22Rv1 (cell line): ENCODE measurements around the gene CEACAM16.

Experiments
- H3K27ac ChIP-seq: fragments of 450-650 bp; 2 replicates; pipeline ENCODE4 v1.5.1; 2017
- CTCF ChIP-seq: fragments of 450-650 bp; IDR thresholded peaks from 2 replicates; pipeline ENCODE4 v1.5.1; 2017; ENCODE audit warnings: mild to moderate bottlenecking
- ZFX ChIP-seq: fragments of 450-650 bp; IDR thresholded peaks from 2 replicates; pipeline ENCODE4 v1.6.1; 2017; ENCODE audit warnings: antibody characterized with exemption, borderline replicate concordance

Gene CEACAM16

GRCh38 chr19:44689290-44690130, 9.4 kb upstream of the CEACAM16 start:
- TF ChIP-seq ZFX = no peak
- TF ChIP-seq CTCF = peak; percentile 91
- H3K27ac ChIP-seq = no peak overlapping the region

- no peak for TF ChIP-seq CTCF
- no peak for TF ChIP-seq ZFX
- H3K27ac ChIP-seq = no peak overlapping the region
Measured at GRCh38 chr19:44690131-44690440, 8.9 kb upstream of the CEACAM16 start.

- TF ChIP-seq CTCF = no peak
- TF ChIP-seq ZFX = no peak
- H3K27ac ChIP-seq = peak overlapping the region; percentile 92
Measured at GRCh38 chr19:44692379-44692721, 6.6 kb upstream of the CEACAM16 start.

GRCh38 chr19:44694184-44694579, 4.8 kb upstream of the CEACAM16 start:
- TF ChIP-seq CTCF (peak; percentile 63), ZFX (no peak)
- peak overlapping the region; percentile 92 for H3K27ac ChIP-seq

- H3K27ac ChIP-seq = peak overlapping the region; percentile 92
Measured at GRCh38 chr19:44696939-44697669, 1.8 kb upstream of the CEACAM16 start.

GRCh38 chr19:44697670-44698034, 1.3 kb upstream of the CEACAM16 start:
- TF ChIP-seq CTCF = no peak
- TF ChIP-seq ZFX = no peak
- H3K27ac ChIP-seq = peak overlapping the region; percentile 92; the same call in 1 of the 2 replicates

More at GRCh38 chr19:44696939-44697669, 1.8 kb upstream of the CEACAM16 start:
- no peak for TF ChIP-seq ZFX
- no peak for TF ChIP-seq CTCF

- no peak overlapping the region for H3K27ac ChIP-seq
- TF ChIP-seq ZFX (no peak), CTCF (no peak)
Measured at GRCh38 chr19:44700547-44700946, 1.6 kb downstream of the CEACAM16 start.
